HEK293 (cell line): ENCODE measurements around the gene C9orf72.

Source experiments
- CTCF ChIA-PET: fragments of 350-600 bp; formaldehyde crosslinking; extraction: SDS; loops from one replicate; lab custom pipeline; 2021; ENCODE audit warnings: antibody characterized with exemption; lab: Yijun Ruan, JAX
- POLR2A ChIA-PET: fragments of 300-600 bp; formaldehyde crosslinking; extraction: SDS; loops from one replicate; lab custom pipeline; 2020; ENCODE audit warnings: antibody characterized with exemption, inconsistent platforms; lab: Yijun Ruan, JAX
- H3K27ac ChIP-seq: fragments of 200-500 bp; sonication (Bioruptor generic); 2 replicates; pipeline ENCODE4 v1.5.1; 2014; ENCODE audit warnings: low read depth, low read length, control low read depth, inconsistent platforms; ENCODE audit errors: extremely low read depth
- H3K36me3 ChIP-seq, 2 experiments: fragments of 200-500 bp in 1 of 2; sonication (Bioruptor generic) in 1 of 2; 1 replicate in 1 of 2; 2 replicates in 1 of 2; pipeline ENCODE4 v1.5.1; 2014 to 2017; ENCODE audit warnings: inconsistent platforms in 2 of 2, low read length in 2 of 2; ENCODE audit not compliant: control insufficient read depth in 2 of 2, insufficient read depth in 1 of 2
- H3K4me1 ChIP-seq: fragments of 200-500 bp; sonication (Bioruptor generic); 2 replicates; pipeline ENCODE4 v1.5.1; 2014; ENCODE audit warnings: mild to moderate bottlenecking, low read length, inconsistent platforms; ENCODE audit not compliant: control insufficient read depth, insufficient read depth
- H3K4me3 ChIP-seq: 2 replicates; pipeline ENCODE4 v1.5.1; 2011; ENCODE audit warnings: low read depth, mild to moderate bottlenecking, control low read depth, low read length, moderate library complexity
- H3K9me3 ChIP-seq: fragments of 200-500 bp; sonication (Bioruptor generic); 2 replicates; pipeline ENCODE4 v1.5.1; 2014; ENCODE audit warnings: low read depth, low read length, inconsistent platforms; ENCODE audit not compliant: control insufficient read depth, insufficient read depth
- GLIS1 ChIP-seq: fragments of 450-650 bp; formaldehyde crosslinking; IDR thresholded peaks from 2 replicates; pipeline ENCODE4 v1.5.1; 2016; ENCODE audit warnings: missing biosample characterization, missing genetic modification characterization
- GLIS2 ChIP-seq: fragments of 450-650 bp; formaldehyde crosslinking; IDR thresholded peaks from 2 replicates; pipeline ENCODE4 v1.5.1; 2016; ENCODE audit warnings: missing biosample characterization, missing genetic modification characterization
- KLF10 ChIP-seq: fragments of 450-650 bp; IDR thresholded peaks from 2 replicates; pipeline ENCODE4 v1.5.1; 2018; ENCODE audit warnings: missing biosample characterization, mild to moderate bottlenecking, missing genetic modification characterization
- PRDM1 ChIP-seq: fragments of 450-650 bp; formaldehyde crosslinking; IDR thresholded peaks from 2 replicates; pipeline ENCODE4; 2016; ENCODE audit warnings: missing biosample characterization, missing genetic modification characterization
- SCRT2 ChIP-seq: fragments of 450-650 bp; formaldehyde crosslinking; IDR thresholded peaks from 2 replicates; pipeline ENCODE4 v1.5.1; 2016; ENCODE audit warnings: missing biosample characterization, missing genetic modification characterization
- ZBTB48 ChIP-seq: fragments of 450-650 bp; formaldehyde crosslinking; IDR thresholded peaks from 2 replicates; pipeline ENCODE4 v1.5.1; 2016; ENCODE audit warnings: missing biosample characterization, missing genetic modification characterization
- ZFP37 ChIP-seq: fragments of 450-650 bp; formaldehyde crosslinking; IDR thresholded peaks from 2 replicates; pipeline ENCODE4 v1.5.1; 2016; ENCODE audit warnings: missing biosample characterization, missing genetic modification characterization
- ZFP69B ChIP-seq: fragments of 450-650 bp; formaldehyde crosslinking; IDR thresholded peaks from 2 replicates; pipeline ENCODE4 v1.5.1; 2016; ENCODE audit warnings: missing biosample characterization, missing genetic modification characterization
- ZNF155 ChIP-seq: fragments of 450-650 bp; formaldehyde crosslinking; IDR thresholded peaks from 2 replicates; pipeline ENCODE4 v1.5.1; 2016; ENCODE audit warnings: missing biosample characterization, missing genetic modification characterization
- ZNF169 ChIP-seq: fragments of 450-650 bp; formaldehyde crosslinking; IDR thresholded peaks from 2 replicates; pipeline ENCODE4 v1.5.1; 2016; ENCODE audit warnings: missing biosample characterization, missing genetic modification characterization
- ZNF19 ChIP-seq: fragments of 450-650 bp; formaldehyde crosslinking; IDR thresholded peaks from 2 replicates; pipeline ENCODE4; 2016; ENCODE audit warnings: missing biosample characterization, missing genetic modification characterization, low read depth
- ZNF311 ChIP-seq: fragments of 450-650 bp; formaldehyde crosslinking; IDR thresholded peaks from 2 replicates; pipeline ENCODE4 v1.5.1; 2017; ENCODE audit warnings: missing biosample characterization, missing genetic modification characterization, borderline replicate concordance
- ZNF354C ChIP-seq: fragments of 450-650 bp; formaldehyde crosslinking; IDR thresholded peaks from 2 replicates; pipeline ENCODE4 v1.5.1; 2016; ENCODE audit warnings: missing biosample characterization, missing genetic modification characterization, low read depth, borderline replicate concordance
- ZNF391 ChIP-seq: fragments of 450-650 bp; formaldehyde crosslinking; IDR thresholded peaks from 2 replicates; pipeline ENCODE4 v1.5.1; 2016; ENCODE audit warnings: low read depth, missing biosample characterization, missing genetic modification characterization, borderline replicate concordance
- ZNF473 ChIP-seq: fragments of 450-650 bp; formaldehyde crosslinking; IDR thresholded peaks from 2 replicates; pipeline ENCODE4 v1.5.1; 2017; ENCODE audit warnings: missing biosample characterization, missing genetic modification characterization
- ZNF549 ChIP-seq: fragments of 450-650 bp; IDR thresholded peaks from 2 replicates; pipeline ENCODE4 v1.5.1; 2018; ENCODE audit warnings: missing biosample characterization, missing genetic modification characterization, mild to moderate bottlenecking, inconsistent platforms, moderate library complexity
- ZNF555 ChIP-seq: fragments of 450-650 bp; formaldehyde crosslinking; conservative IDR thresholded peaks from 2 replicates; pipeline ENCODE4 v1.5.1; 2017; ENCODE audit warnings: missing biosample characterization, mild to moderate bottlenecking, missing genetic modification characterization, inconsistent platforms
- ZNF785 ChIP-seq: fragments of 450-650 bp; formaldehyde crosslinking; IDR thresholded peaks from 2 replicates; pipeline ENCODE4 v1.5.1; 2016; ENCODE audit warnings: missing biosample characterization, missing genetic modification characterization
- ZNF791 ChIP-seq: fragments of 450-650 bp; formaldehyde crosslinking; IDR thresholded peaks from 2 replicates; pipeline ENCODE4 v1.5.1; 2016; ENCODE audit warnings: missing biosample characterization, missing genetic modification characterization
- ZNF830 ChIP-seq: fragments of 450-650 bp; IDR thresholded peaks from 2 replicates; pipeline ENCODE4 v1.5.0; 2018; ENCODE audit warnings: missing biosample characterization, missing genetic modification characterization, low read depth, mild to moderate bottlenecking, moderate library complexity
- ZNF837 ChIP-seq: fragments of 450-650 bp; formaldehyde crosslinking; IDR thresholded peaks from 2 replicates; pipeline ENCODE4 v1.5.1; 2016; ENCODE audit warnings: missing biosample characterization, missing genetic modification characterization
- ZSCAN30 ChIP-seq: fragments of 450-650 bp; IDR thresholded peaks from 2 replicates; pipeline ENCODE4 v1.5.1; 2018; ENCODE audit warnings: missing biosample characterization, mild to moderate bottlenecking, missing genetic modification characterization, moderate library complexity
- TF ChIP-seq, protein P1 (sequence below): fragments of 450-650 bp; formaldehyde crosslinking; optimal IDR thresholded peaks from 2 replicates; pipeline ENCODE3; 2016; ENCODE audit warnings: missing biosample characterization, mild to moderate bottlenecking, missing genetic modification characterization
- TF ChIP-seq, protein P2 (sequence below): fragments of 450-650 bp; formaldehyde crosslinking; IDR thresholded peaks from 2 replicates; pipeline ENCODE4 v1.5.1; 2016; ENCODE audit warnings: missing biosample characterization, missing genetic modification characterization, low read depth
- TF ChIP-seq, protein P3 (sequence below): sonication (generic); formaldehyde crosslinking; IDR thresholded peaks from 2 replicates; pipeline ENCODE4 v1.8.1; 2022; ENCODE audit warnings: mild to moderate bottlenecking, moderate library complexity, missing genetic modification reagents
- TF ChIP-seq, protein P4 (sequence below): fragments of 450-650 bp; formaldehyde crosslinking; IDR thresholded peaks from 2 replicates; pipeline ENCODE4 v1.5.1; 2016; ENCODE audit warnings: missing biosample characterization, missing genetic modification characterization

The C9orf72 gene

DNA sequence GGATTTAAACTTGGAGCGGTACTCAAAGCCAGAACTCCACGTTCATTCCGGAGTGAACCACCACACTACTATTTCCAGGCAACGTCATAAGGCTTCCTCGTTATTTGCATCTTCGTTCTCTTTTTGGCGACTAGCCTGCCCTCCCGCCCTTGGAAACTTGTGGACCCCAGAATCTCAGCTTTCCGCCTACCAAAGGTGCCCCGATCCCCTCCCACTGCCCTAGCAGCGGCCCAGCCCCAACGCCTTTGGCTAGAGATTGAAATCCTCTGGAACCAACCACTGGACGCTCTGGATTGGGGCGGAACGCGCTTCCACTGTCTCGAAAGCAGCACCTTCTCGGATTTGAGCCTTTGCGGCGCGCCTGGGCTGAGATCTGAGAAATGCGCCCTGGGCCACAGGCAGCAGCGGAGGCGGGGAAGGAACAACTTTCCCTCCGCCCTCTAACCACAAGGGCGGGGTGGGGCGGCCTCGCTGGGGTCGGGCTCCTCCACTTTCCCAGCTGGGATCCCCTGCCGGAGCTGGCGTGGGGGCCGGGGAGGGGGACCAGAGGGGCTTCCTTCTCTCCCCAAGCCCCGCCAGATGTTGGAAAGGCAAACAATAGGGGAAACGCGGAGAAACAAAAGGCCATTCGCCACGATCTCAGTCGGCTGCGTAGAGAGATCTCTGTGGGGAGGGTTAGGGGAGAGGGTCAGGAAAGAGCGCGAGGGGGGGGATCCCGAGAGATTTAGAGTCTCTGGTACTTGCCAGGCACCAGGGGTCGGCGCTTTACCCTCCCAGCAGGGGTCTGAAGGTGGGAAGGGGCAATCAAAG lies 45.0 kb downstream of the C9orf72 start (continued):
- TF ChIP-seq, protein P1, sequence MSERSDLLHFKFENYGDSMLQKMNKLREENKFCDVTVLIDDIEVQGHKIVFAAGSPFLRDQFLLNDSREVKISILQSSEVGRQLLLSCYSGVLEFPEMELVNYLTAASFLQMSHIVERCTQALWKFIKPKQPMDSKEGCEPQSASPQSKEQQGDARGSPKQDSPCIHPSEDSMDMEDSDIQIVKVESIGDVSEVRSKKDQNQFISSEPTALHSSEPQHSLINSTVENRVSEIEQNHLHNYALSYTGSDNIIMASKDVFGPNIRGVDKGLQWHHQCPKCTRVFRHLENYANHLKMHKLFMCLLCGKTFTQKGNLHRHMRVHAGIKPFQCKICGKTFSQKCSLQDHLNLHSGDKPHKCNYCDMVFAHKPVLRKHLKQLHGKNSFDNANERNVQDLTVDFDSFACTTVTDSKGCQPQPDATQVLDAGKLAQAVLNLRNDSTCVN (tag by site-specific recombination): peak; percentile 55
- TF ChIP-seq ZNF549 (tag by site-specific recombination) (no peak), ZNF354C (tag by site-specific recombination) (no peak), ZNF791 (tag by site-specific recombination) (no peak), GLIS1 (tag by site-specific recombination) (peak; percentile 49), ZBTB48 (tag by site-specific recombination) (no peak), ZNF169 (no peak), SCRT2 (tag by site-specific recombination) (no peak), ZFP37 (no peak), ZSCAN30 (tag by site-specific recombination) (no peak), ZNF19 (tag by site-specific recombination) (no peak), ZFP69B (tag by site-specific recombination) (no peak), PRDM1 (tag by site-specific recombination) (no peak), ZNF785 (tag by site-specific recombination) (no peak)
- TF ChIP-seq, protein P2, sequence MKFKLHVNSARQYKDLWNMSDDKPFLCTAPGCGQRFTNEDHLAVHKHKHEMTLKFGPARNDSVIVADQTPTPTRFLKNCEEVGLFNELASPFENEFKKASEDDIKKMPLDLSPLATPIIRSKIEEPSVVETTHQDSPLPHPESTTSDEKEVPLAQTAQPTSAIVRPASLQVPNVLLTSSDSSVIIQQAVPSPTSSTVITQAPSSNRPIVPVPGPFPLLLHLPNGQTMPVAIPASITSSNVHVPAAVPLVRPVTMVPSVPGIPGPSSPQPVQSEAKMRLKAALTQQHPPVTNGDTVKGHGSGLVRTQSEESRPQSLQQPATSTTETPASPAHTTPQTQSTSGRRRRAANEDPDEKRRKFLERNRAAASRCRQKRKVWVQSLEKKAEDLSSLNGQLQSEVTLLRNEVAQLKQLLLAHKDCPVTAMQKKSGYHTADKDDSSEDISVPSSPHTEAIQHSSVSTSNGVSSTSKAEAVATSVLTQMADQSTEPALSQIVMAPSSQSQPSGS: no peak

DNA sequence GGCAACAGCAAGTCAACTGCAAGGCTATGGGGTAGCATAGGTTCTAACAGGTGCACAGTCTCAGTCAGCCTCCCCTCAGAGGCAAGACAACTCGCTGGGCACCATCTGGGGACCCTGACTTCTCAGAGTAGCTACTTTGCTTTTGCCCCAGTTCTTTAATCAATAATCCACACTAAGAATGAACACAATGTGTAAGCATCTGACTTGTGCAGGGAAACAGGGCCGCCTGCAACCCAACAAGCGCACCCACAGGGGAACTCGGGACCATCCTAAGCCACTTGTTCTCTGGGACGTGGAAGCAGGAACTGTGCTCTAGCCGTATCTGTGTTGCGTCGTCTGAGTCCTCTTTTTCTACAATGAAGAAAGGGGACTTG lies 45.6 kb downstream of the C9orf72 start:
- H3K9me3 ChIP-seq: no peaks in the 10 kb centered on the region
- no peak overlapping the region for H3K27ac ChIP-seq
- H3K4me1 ChIP-seq: 0 out of 2 replicates have a peak, but pooled peaks cover 4% of the 10 kb centered on the region
- ChIA-PET CTCF (interaction anchor here (0.6 to 2.1 kb wide), 5 partner anchors 16 to 195 kb away, joined by 3 to 7 read pairs (median 4); no protein-coding TSS in a partner anchor), POLR2A (no interaction called here)
- TF ChIP-seq ZNF391 (tag by site-specific recombination) (no peak), ZNF830 (tag by site-specific recombination) (no peak), ZNF555 (no peak), ZNF155 (tag by site-specific recombination) (no peak), ZNF837 (no peak), ZNF473 (tag by site-specific recombination) (no peak), GLIS2 (tag by site-specific recombination) (no peak), ZNF169 (no peak), ZNF311 (tag by site-specific recombination) (no peak), KLF10 (no peak)
- TF ChIP-seq, protein P2: no peak
- TF ChIP-seq, protein P3, sequence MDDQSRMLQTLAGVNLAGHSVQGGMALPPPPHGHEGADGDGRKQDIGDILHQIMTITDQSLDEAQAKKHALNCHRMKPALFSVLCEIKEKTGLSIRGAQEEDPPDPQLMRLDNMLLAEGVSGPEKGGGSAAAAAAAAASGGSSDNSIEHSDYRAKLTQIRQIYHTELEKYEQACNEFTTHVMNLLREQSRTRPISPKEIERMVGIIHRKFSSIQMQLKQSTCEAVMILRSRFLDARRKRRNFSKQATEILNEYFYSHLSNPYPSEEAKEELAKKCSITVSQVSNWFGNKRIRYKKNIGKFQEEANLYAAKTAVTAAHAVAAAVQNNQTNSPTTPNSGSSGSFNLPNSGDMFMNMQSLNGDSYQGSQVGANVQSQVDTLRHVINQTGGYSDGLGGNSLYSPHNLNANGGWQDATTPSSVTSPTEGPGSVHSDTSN (CRISPR knock-in tag): no peak
- TF ChIP-seq, protein P4, sequence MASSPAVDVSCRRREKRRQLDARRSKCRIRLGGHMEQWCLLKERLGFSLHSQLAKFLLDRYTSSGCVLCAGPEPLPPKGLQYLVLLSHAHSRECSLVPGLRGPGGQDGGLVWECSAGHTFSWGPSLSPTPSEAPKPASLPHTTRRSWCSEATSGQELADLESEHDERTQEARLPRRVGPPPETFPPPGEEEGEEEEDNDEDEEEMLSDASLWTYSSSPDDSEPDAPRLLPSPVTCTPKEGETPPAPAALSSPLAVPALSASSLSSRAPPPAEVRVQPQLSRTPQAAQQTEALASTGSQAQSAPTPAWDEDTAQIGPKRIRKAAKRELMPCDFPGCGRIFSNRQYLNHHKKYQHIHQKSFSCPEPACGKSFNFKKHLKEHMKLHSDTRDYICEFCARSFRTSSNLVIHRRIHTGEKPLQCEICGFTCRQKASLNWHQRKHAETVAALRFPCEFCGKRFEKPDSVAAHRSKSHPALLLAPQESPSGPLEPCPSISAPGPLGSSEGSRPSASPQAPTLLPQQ (tag by site-specific recombination): no peak
- no peaks in the 10 kb centered on the region for H3K36me3 ChIP-seq
- peak overlapping the region; percentile 75 for H3K4me3 ChIP-seq
